Mononuclear cell (primary cell): ENCODE results near the gene MED25. TPM values are rescaled to one million over a fixed set of nuclear protein-coding genes. Genes with fewer than 3 reads are reported as not detected.

Source experiments
- H3K27me3 ChIP-seq: 2 replicates; pipeline ENCODE4 v1.6.0; 2011; ENCODE audit warnings: low read length, control low read depth; ENCODE audit not compliant: insufficient read depth
- H3K4me1 ChIP-seq: 2 replicates; pipeline ENCODE4 v1.5.1; 2011; ENCODE audit warnings: mild to moderate bottlenecking, low read length, control low read depth; ENCODE audit not compliant: insufficient read depth
- H3K4me3 ChIP-seq: 2 replicates; pipeline ENCODE4 v1.5.1; 2011; ENCODE audit warnings: mild to moderate bottlenecking, low read length, moderate library complexity
- H3K9me3 ChIP-seq: 2 replicates; pipeline ENCODE4 v1.5.1; 2011; ENCODE audit warnings: low read depth, mild to moderate bottlenecking, control low read depth, low read length
- total RNA-seq: library from RNA; depleted of rRNA; stranded (reverse); fragments of >200 nt; gene quantifications from one replicate; pipeline ENCODE4 v1.2.3, GENCODE V29; 2012

MED25 gene
- total RNA-seq: 15.1 TPM

GRCh38 chr19:49817964-49818648, at the start of gene MED25:
MED25 (plus strand) TSS chr19:49818289; CDS start chr19:49818342, 53 bp downstream.
- Histone ChIP-seq H3K4me1 (peaks cover 23% of the 10 kb centered on the region), H3K9me3 (no peaks in the 10 kb centered on the region), H3K4me3 (peak within 1 kb of the TSS; percentile 75), H3K27me3 (no peaks in the 10 kb centered on the region)

DNA sequence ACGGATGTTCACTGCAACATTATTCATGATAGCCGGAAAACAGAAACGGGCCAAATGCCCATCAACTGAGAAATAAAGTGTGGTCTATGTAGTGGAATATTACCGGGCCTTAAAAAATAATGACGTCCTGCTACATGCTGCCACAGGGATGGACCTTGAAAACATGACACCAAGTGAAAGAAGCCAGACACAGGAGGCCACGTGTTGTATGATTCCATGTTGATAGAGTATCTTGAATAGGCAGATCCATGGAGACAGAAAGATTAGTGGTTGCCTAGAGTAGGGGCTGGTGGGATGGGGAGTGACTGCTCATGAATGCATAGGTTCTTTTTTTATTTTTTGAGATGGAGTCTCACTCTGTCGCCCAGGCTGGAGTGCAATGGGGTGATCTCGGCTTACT, 47.6 kb upstream of the MED25 start:
- Histone ChIP-seq H3K9me3 (no peaks in the 10 kb centered on the region), H3K4me3 (no peak overlapping the region), H3K27me3 (no peaks in the 10 kb centered on the region), H3K4me1 (peaks cover 37% of the 10 kb centered on the region)

GRCh38 chr19:49771674-49772139, 46.4 kb upstream of the MED25 start:
- Histone ChIP-seq H3K4me3 (no peak overlapping the region), H3K27me3 (no peaks in the 10 kb centered on the region), H3K9me3 (no peaks in the 10 kb centered on the region), H3K4me1 (peaks cover 30% of the 10 kb centered on the region)

DNA sequence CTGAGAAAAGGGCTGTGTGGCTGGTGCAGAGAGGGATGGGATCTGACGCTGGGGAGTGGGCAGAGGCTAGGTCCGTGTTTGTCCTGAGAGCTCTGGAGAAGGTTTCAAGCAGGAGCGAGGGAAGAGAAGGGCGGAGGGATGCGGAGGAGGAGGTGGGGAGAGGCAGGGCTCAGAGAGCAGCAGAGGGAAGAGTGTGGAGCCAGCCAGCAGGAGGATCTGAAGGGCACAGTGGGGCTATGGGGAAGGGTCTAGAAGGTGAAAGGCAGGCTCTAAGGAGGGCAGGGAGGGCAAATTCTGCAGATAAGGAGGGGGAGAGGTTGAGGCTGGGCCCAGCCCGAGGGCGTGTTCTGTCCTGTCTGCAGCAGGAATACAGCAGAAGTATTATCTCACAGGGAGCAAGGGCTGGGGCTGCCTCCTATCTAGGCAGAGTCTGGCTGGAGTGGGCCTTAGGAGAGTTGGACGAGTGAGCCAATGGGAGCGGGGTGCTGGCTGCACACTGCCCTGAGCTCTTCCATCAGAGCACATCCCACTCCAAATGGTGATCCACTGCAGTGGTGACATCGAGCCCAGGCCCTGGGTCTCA, 45.1 kb upstream of the MED25 start:
- Histone ChIP-seq H3K4me1 (peaks cover 22% of the 10 kb centered on the region), H3K9me3 (no peaks in the 10 kb centered on the region), H3K4me3 (no peak overlapping the region), H3K27me3 (no peaks in the 10 kb centered on the region)

DNA sequence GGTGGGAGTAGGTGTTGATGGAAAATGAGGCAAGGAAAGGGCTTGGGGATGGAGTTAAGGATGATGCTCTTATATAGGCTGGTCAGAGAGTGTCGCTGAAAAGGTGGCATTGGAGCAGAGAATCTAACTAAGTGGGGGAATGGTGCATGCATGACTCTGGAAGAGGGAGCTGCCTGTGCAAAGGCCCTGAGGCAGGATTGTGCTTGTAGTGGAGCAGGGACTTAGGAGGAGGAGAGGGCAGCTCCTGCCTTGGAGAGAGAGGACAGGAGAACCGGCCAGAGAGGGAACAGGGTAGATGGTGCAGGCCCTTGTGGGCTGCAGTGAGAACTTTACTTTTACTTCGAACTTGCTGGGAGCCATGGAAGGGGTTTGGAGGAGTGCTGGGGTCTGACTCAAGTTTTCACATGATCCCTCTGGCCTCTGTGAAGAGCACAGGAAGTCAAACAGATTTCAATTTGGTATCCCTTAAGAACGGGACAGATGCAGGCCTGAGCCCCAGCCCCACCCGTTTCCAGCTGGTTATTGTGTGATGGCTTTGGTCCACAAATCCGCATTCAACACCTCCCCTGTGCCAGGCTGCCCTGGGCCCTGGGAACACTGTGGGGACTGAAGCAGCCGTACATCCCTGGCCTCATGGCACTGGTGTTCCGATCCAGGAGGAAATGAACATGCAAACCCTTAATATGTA, 44.3 kb upstream of the MED25 start:
- Histone ChIP-seq H3K9me3 (no peaks in the 10 kb centered on the region), H3K27me3 (no peaks in the 10 kb centered on the region), H3K4me3 (no peak overlapping the region), H3K4me1 (peaks cover 15% of the 10 kb centered on the region)

DNA sequence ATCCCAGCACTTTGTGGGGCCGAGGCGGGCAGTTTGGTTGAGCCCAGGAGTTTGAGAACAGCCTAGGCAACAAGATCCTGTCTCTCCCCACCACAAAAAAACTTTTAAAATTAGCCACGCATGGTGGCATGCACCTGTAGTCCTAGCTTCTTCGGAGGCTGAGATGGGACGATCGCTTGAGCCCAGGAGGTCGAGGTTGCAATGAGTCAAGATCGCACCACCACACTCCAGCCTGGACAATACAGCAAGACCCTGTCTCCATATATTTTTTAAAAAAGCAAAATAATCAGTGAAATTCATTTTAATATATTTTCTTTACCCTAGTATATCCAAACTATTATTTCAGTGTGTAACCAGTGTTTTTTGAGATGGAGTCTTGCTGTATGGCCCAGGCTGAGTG, 43.1 kb upstream of the MED25 start:
- H3K4me3 ChIP-seq: no peak overlapping the region
- H3K9me3 ChIP-seq: no peaks in the 10 kb centered on the region
- peaks cover 27% of the 10 kb centered on the region for H3K4me1 ChIP-seq
- no peaks in the 10 kb centered on the region for H3K27me3 ChIP-seq

GRCh38 chr19:49775742-49776370, 42.2 kb upstream of the MED25 start:
- H3K4me3 ChIP-seq: no peak overlapping the region
- H3K4me1 ChIP-seq: peaks cover 36% of the 10 kb centered on the region
- H3K27me3 ChIP-seq: no peaks in the 10 kb centered on the region
- no peaks in the 10 kb centered on the region for H3K9me3 ChIP-seq

DNA sequence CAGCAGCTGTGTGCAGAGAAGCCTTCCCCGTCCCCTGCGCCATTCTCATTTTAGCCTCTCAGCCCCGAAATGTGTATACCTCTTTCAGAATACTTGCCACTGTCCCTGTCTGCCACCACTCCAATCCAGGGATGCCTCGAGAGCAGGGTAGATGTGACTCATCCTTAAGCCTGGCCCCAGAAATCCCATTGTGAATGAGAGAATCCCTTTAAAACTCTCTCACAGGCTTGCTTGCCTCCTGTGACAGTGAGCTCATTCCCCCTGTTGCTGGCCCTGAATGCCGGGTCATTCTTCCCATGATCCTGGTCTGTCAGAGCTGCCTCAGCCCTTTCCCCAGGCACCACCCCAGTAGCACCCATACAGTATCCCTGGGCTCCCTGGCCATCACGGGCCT, 41.7 kb upstream of the MED25 start:
- Histone ChIP-seq H3K4me3 (no peak overlapping the region), H3K4me1 (peaks cover 41% of the 10 kb centered on the region), H3K9me3 (no peaks in the 10 kb centered on the region), H3K27me3 (no peaks in the 10 kb centered on the region)

GRCh38 chr19:49779731-49780555, 38.1 kb upstream of the MED25 start:
- H3K4me1 ChIP-seq: peaks cover 33% of the 10 kb centered on the region
- H3K9me3 ChIP-seq: no peaks in the 10 kb centered on the region
- H3K27me3 ChIP-seq: no peaks in the 10 kb centered on the region
- no peak overlapping the region for H3K4me3 ChIP-seq

- Histone ChIP-seq H3K9me3 (no peaks in the 10 kb centered on the region), H3K27me3 (no peaks in the 10 kb centered on the region), H3K4me1 (peaks cover 33% of the 10 kb centered on the region), H3K4me3 (no peak overlapping the region)
Observed at GRCh38 chr19:49780861-49781260, 37.2 kb upstream of the MED25 start.

- Histone ChIP-seq H3K4me1 (peaks cover 33% of the 10 kb centered on the region), H3K27me3 (no peaks in the 10 kb centered on the region), H3K4me3 (no peak overlapping the region), H3K9me3 (no peaks in the 10 kb centered on the region)
Observed at GRCh38 chr19:49781394-49781793, 36.7 kb upstream of the MED25 start.

DNA sequence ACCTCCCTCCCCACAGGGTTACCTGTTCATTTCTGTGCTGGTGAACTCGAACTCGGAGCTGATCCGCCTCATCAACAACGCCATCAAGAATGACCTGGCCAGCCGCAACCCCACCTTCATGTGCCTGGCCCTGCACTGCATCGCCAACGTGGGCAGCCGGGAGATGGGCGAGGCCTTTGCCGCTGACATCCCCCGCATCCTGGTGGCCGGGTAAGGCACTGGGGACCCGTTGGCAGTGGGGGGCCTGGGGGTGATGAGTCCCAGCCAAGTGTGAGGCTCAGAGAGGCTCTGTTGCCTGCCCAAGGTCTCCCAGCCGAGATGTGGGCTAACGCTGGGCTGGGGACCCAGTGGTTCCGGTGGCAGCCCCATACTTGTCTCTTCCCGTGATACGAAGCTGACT, 35.6 kb upstream of the MED25 start:
- peaks cover 33% of the 10 kb centered on the region for H3K4me1 ChIP-seq

DNA sequence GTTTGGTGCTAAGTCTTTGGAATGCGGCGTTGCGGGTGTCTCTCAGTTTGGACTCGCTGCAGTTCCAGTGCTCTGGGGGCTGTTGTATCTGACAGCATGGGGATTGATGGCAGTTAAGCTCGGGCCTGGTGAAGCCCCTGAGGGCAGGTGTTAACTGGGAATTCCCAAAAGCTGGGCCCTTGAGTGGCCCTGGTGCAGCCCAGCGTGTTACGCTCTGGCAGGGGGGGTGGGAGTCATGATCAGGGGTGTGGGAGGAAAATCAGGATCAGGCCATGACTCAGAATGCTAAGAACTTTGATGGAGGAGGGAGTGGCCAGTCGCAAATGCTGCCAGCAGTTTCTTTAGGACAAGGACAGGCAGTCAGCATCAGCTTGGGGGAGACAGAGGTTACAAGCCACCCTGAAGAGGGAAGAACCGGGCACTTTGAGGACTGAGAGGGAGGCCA, 31.7 kb upstream of the MED25 start:
- Histone ChIP-seq H3K4me1 (peaks cover 6% of the 10 kb centered on the region), H3K27me3 (no peaks in the 10 kb centered on the region), H3K9me3 (no peaks in the 10 kb centered on the region), H3K4me3 (no peak overlapping the region)

More for the DNA sequence above, 35.6 kb upstream of the MED25 start:
- H3K27me3 ChIP-seq: no peaks in the 10 kb centered on the region
- H3K4me3 ChIP-seq: no peak overlapping the region
- H3K9me3 ChIP-seq: no peaks in the 10 kb centered on the region

- Histone ChIP-seq H3K4me1 (no peaks in the 10 kb centered on the region), H3K27me3 (no peaks in the 10 kb centered on the region), H3K9me3 (no peaks in the 10 kb centered on the region), H3K4me3 (no peak overlapping the region)
Observed at GRCh38 chr19:49787746-49788145, 30.3 kb upstream of the MED25 start.
